ENCODE data around the gene SDHC. TPM values are rescaled to one million over a fixed set of nuclear protein-coding genes. Genes with fewer than 3 reads are reported as not detected.

The SDHC gene
- total and polyA plus RNA-seq, 4 donors = 52.5 to 204 (median 130) TPM

DNA sequence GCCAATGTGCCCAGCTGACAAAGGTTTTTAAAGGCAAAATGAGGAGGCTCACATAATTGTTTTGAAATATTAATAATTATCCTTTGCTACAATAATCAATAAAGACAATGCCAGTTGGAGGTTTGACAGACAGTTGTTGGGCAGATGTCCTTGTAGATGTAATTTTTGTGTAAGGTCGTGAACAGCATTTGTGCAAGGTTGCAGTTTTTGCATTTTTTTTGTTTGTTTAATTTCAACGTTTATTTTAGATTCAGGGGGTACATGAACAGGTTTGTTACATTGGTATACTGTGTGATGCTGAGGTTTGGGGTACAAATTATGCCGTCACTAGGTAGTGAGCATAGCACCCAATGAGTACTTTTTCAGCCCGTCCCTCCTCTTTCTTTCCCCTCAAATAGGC lies 13.7 kb upstream of the SDHC start:
- Histone ChIP-seq H3K27me3 (ENCODE audit: control insufficient read depth in 3 of 3, insufficient read depth in 3 of 3, low read length in 2 of 3) (no peaks in the 10 kb centered on the region), H3K27ac (ENCODE audit: low read depth in 1 of 2, low read length in 1 of 2) (no peak overlapping the region), H3K4me3 (no peak overlapping the region), H3K9me3 (ENCODE audit: control insufficient read depth in 4 of 4, insufficient read depth in 3 of 4, low read length in 3 of 4) (no peaks in the 10 kb centered on the region), H3K9ac (ENCODE audit: insufficient read depth in 1 of 2, low read length in 2 of 2) (no peak overlapping the region), H3K36me3 (ENCODE audit: control insufficient read depth in 4 of 4, insufficient read depth in 4 of 4, low read length in 4 of 4) (no peaks in the 10 kb centered on the region), H3K4me1 (ENCODE audit: control insufficient read depth in 5 of 5, insufficient read depth in 5 of 5, low read length in 5 of 5) (peaks cover 0 to 8% (median 2%) of the 10 kb centered on the region in 5 donors)
- DNase-seq (no peak), ATAC-seq (ENCODE audit: insufficient read depth, low FRiP score) (no peak)
- WGBS, 2 donors = 91 to 93% methylated on average over 4 of the region's 4 CpGs
- TF ChIP-seq, protein P1, sequence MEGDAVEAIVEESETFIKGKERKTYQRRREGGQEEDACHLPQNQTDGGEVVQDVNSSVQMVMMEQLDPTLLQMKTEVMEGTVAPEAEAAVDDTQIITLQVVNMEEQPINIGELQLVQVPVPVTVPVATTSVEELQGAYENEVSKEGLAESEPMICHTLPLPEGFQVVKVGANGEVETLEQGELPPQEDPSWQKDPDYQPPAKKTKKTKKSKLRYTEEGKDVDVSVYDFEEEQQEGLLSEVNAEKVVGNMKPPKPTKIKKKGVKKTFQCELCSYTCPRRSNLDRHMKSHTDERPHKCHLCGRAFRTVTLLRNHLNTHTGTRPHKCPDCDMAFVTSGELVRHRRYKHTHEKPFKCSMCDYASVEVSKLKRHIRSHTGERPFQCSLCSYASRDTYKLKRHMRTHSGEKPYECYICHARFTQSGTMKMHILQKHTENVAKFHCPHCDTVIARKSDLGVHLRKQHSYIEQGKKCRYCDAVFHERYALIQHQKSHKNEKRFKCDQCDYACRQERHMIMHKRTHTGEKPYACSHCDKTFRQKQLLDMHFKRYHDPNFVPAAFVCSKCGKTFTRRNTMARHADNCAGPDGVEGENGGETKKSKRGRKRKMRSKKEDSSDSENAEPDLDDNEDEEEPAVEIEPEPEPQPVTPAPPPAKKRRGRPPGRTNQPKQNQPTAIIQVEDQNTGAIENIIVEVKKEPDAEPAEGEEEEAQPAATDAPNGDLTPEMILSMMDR (IDR thresholded peaks at IDR 0.05; ENCODE audit: control extremely low read depth, extremely low read depth) = no peak

DNA sequence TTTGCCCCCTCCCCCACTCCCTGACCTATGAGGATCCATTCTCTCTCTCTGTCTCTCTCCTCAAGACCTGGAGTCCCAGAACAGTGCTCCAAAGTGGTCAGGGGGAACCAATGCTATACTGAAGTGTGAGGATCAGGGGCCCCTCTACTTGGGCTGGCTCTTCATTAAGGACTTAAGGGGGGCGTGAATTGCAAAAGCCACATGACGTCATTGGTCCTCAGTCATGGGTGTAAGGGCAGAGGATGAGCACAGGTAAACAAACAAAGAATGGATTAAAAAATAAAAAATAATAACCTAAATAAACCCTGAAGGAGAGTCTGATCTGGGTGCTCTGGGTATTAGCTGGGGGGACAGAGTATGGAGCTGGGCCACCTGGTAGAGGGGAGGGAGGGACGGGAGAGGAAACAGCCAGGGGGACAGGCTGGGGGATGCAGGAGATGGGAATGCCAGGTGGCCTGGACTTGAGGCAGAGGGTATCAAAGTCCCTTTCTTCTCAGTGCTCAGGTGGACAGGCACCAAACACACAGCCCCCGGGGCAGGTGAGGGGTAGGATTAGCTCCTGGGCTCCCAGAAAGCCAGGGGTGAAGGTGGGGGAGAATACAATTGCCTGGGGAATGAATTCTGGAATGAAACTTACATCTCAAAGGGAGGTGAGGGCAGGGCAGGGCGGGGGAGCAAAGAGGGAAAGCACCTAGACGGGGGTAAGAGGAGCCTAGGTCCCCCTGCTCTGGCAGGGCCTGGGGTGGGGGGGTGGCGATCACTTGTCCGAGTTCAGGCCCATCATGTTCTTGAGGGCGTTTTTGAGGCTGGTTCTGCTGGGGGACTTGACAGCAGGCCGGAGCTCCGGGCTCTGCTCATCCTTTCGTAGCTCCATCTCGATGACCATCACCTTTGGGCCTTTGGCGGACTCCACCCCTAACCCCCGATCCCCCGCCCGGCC lies 9.0 kb upstream of the SDHC start:
- DNase-seq (no peak), ATAC-seq (ENCODE audit: insufficient read depth, low FRiP score) (no peak)
- WGBS, 2 donors = 10 to 11% methylated on average over 17 of the region's 17 CpGs
- H3K27me3 ChIP-seq (ENCODE audit: control insufficient read depth in 3 of 3, insufficient read depth in 3 of 3, low read length in 2 of 3) = peaks cover 0 to 6% (median 0%) of the 10 kb centered on the region in 3 donors
- peaks cover 0 to 11% (median 8%) of the 10 kb centered on the region in 5 donors for H3K4me1 ChIP-seq (ENCODE audit: control insufficient read depth in 5 of 5, insufficient read depth in 5 of 5, low read length in 5 of 5)
- no peaks in the 10 kb centered on the region for H3K36me3 ChIP-seq (ENCODE audit: control insufficient read depth in 4 of 4, insufficient read depth in 4 of 4, low read length in 4 of 4)
- no peaks in the 10 kb centered on the region for H3K9me3 ChIP-seq (ENCODE audit: control insufficient read depth in 4 of 4, insufficient read depth in 3 of 4, low read length in 3 of 4)
- H3K4me3 ChIP-seq = peak overlapping the region; percentile 73
- TF ChIP-seq, protein P1 (IDR thresholded peaks at IDR 0.05; ENCODE audit: control extremely low read depth, extremely low read depth) = no peak
- H3K27ac ChIP-seq (ENCODE audit: low read depth in 1 of 2, low read length in 1 of 2) = peak overlapping the region in 1 of 2 donors; percentile 55
- H3K9ac ChIP-seq (ENCODE audit: insufficient read depth in 1 of 2, low read length in 2 of 2) = peak overlapping the region; percentile 41 to 62

DNA sequence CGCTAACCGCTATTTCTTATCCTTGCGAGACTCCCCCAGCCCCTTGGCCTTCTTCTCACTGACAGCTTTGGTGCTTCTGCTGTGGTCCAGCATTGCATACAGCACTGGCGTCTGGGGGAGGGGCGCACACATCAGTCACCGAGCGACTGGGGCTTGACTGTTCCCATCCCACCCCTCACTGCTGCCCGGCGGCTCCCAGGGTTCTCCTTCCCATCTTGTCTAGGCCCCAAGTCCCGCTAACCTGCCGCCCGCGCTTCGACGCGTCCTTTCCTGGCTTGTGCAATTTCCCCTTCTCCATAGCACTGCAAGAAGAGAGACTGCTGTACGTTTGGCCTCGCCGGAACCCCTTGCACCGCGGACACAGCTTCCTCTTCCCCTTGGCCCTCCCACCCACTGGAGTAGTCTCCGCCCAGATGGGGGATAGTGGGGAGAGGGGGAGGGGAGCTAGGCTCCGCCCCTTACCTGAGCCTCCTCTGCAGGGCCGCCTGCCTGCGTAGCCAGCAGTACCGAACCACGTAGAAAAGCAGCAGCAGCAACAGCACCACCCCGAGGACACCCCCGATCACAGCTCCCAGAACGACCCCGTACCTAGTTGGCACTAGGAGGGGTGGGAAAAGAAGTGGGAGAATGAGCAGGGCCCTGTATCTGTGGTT lies 8.2 kb upstream of the SDHC start:
- peak; percentile 71 to 85 (median 84) for DNase-seq
- TF ChIP-seq, protein P1 (IDR thresholded peaks at IDR 0.05; ENCODE audit: control extremely low read depth, extremely low read depth) = peak; percentile 9
- ATAC-seq (ENCODE audit: insufficient read depth, low FRiP score) = peak; percentile 96
- Histone ChIP-seq H3K4me3 (peak overlapping the region; percentile 73), H3K9ac (ENCODE audit: insufficient read depth in 1 of 2, low read length in 2 of 2) (peak overlapping the region; percentile 41 to 52), H3K4me1 (ENCODE audit: control insufficient read depth in 5 of 5, insufficient read depth in 5 of 5, low read length in 5 of 5) (peaks cover 0 to 11% (median 8%) of the 10 kb centered on the region in 5 donors), H3K9me3 (ENCODE audit: control insufficient read depth in 4 of 4, insufficient read depth in 3 of 4, low read length in 3 of 4) (no peaks in the 10 kb centered on the region), H3K36me3 (ENCODE audit: control insufficient read depth in 4 of 4, insufficient read depth in 4 of 4, low read length in 4 of 4) (no peaks in the 10 kb centered on the region), H3K27me3 (ENCODE audit: control insufficient read depth in 3 of 3, insufficient read depth in 3 of 3, low read length in 2 of 3) (peaks cover 0 to 6% (median 0%) of the 10 kb centered on the region in 3 donors), H3K27ac (ENCODE audit: low read depth in 1 of 2, low read length in 1 of 2) (peak overlapping the region in 1 of 2 donors; percentile 55)
- 1 to 2% methylated on average over 29 to 31 of the region's 31 CpGs for WGBS, 2 donors

Measured in lung (tissue), 12 donors.